Ecto neural progenitor cell (in vitro differentiated cells): ENCODE measurements around the gene EFNA5.

Source experiments
- DNase-seq: peaks from one replicate; pipeline ENCODE4 v3.0.0-alpha.2; 2018; ENCODE audit warnings: low spot score

The EFNA5 gene

DNA sequence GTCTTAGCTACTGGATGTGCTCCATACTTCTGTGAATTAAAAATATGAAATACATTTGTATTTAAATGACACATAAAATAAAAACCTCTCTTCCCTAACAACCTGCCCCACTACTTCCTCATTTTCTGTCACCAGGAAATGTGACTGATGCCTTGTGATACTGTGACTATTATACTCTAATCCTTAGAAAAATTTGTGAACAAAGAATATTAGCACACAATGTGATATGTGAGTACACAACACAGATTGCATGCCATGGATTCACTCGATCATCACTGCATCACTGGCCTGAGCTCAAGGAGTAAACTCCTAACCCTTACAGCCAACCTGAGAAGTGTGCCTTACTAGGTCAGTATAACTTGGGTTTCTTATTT is 281.0 kb downstream of the EFNA5 start:
- no peak for DNase-seq

DNA sequence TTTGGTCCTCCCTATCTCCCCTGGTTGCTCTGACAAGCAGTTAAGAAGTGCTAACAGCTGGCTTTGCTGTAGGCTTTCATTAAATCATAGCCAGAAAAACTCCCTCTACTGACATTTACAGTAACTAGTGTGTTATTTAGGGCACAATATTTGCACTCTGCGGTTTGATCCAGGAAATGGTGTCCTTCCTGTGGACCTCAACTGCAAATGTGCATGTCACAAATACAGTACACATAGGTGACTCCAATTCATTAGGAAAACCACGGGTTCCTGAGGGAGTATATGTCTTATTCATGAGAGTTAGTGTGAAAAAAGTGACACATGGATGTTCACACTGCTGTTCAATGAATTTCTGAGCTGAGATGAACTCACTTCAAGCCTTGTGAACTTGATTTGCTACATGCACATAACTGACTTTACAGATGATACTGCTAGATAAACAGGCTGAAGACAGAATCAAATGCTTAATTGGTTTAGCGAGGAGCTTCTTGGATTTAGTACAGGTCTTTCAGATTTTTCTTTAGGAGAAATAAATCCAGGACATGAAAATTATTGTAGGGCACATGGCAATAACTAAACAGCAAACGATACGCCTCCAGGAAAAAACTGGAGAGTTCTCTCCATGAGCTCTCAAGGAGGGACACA is 281.5 kb downstream of the EFNA5 start:
- DNase-seq = no peak

DNA sequence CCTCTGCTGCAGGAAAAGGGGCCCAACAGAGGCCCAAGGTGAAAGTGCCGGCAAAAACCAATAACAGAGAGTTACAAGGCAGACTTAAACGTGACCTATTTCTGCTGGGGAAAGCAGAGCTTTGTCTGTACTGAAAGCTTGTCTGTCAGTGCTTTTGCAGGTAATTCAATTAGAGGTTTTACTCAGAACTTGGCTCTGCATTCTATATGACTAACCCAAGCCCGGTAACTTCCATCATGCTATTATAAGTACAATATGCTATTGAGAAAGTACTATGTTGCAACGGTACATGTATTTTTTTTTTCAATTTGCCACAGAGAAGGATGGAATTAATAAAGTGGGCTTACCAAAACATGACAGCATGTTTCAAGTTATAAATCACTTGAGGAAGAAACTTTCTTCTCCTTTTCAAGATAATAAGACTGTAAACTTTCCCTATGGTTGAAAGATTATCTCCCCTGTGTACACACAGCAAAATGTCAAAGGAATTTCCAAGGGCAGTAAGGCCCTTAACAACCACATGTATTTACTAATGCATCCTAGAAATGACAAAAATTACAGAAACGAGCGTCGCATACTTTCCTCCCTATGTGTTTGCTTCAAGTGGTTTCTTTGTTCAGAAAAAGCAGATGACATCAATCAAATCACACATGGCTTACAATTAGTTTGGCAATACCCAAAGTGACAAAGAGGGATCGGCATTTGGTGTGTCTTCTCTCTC is 282.4 kb downstream of the EFNA5 start:
- DNase-seq = no peak

DNA sequence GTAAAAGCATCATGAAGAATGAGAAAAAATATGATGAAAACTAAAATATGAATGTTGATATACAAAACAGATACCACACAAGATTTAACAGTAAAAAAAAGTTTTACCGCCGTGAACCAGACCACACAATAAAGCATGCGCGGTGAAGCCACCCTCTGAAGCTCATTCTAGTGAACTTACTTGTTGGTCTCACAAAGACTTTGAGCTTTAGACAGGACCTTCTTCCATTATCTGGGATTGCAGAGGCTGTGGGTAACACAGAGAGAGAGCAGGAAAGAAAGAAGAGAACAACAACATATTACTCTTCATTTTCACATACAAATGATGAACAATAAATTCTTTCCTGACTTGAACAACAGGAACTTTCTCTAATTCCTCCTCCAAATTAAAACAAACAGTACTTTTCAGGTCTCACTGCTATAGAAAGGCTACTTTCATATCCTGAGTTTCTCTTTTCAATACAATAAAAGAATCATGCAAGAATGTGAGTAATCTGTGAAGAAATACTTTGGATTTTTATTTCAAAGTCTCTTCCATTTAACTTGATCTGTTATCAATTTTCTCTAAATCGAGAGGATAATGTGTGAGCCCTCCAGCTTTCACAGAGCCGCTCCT is 283.1 kb downstream of the EFNA5 start:
- no peak for DNase-seq

DNA sequence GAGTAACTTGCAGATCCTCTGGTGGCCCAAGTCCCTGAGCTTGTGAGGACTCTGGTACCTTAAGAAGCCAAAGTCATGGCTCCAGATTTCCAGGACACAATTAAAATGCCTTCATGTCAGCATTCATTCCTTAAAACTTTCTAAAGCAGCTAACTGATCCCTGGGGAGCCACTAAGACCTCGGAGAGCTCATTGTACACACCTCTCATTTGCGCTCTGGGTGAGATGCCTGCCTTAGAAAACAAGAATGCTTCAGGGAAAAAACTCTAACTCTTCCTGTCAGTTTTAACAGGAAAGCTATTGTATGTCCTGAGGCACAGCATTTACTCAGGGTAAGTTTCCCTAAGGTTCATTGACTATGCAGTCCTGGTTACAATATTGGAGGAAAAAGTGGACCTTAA is 285.0 kb downstream of the EFNA5 start:
- DNase-seq = no peak

DNA sequence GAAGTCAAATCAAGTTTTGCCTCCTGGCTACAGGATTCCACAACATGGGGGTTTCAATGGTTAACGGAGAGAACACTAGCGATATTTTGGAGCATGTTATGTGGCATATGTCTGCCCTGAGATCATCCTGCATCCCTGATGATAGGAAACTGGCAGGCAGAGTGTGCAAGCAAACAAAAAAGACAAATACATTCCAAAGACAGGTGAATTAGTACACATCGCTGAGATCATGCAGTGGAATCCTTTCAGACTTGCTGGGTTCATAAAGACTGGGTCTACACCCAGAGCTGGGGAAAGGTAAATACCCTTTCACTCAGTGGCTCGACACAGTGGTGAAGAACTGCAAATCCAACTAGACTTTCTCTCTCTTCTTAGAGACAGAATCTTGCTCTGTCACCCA is 286.5 kb downstream of the EFNA5 start:
- DNase-seq = no peak

DNA sequence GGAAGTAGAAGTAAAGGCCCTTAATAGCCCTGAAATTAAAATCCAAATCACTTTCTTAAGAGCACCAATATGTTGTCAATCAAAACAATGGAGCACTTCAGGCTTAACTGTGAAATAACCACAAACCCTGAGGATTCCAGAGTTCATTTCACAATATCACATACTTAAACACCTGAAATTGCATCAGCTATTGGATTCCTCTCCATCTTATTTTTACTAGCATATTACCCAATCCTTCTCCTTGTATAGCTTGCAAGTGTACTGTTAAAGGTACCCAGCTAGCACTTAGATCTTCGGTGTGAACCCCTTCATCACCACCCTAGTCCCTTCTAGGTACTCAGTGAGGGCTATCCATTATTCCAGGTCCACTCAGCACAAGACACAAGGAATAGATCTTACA is 287.3 kb downstream of the EFNA5 start:
- no peak for DNase-seq

DNA sequence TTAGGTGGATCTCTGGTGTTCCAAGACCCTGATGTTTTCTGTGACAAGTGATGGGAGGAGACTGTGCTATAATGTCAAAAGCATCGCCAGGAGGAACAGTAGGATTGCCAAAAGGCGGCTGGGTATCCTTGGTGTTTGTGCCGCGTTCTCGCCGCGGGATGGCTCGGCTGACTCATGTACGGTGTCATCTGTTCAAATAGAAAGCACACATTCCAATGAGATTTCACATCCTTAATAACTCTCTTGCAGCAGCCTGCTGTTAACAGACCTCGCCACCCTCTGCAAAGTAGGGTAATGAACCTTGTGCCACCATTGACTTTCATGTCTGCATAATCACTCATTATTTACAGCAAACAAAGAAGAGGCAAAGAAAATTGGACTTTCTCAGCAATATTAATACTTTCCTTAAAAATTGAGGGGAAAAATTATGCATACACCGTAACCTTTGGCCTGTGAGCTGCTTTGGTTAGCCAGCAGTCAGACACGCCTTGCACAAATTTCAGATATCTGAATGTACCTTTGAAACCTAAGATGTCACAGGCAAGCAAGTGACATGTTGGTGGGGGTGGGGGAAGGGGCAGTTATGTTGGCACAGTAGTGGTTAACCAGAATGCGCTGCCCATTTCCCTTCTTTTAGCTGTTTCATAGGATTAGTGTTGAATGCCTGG is 289.4 kb downstream of the EFNA5 start:
- no peak for DNase-seq

DNA sequence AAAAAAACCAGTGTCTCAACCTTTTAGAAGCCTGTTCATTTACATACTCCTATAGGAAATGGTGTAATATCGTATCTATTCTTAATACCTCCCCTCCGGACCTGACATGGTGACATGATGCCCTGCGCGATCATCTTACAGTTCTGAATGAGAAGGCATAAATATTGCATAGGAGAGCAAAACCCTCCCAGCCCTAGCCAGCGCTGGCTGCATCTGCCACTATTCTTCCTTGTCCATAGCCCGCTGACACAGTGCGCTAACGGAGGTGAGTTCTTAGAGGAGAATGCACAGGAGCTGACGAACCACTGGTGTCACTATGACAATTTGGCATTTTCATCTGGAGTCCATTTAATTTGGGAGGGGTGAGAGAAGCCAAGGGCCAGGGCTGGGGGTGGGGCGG is 290.1 kb downstream of the EFNA5 start:
- DNase-seq = no peak

DNA sequence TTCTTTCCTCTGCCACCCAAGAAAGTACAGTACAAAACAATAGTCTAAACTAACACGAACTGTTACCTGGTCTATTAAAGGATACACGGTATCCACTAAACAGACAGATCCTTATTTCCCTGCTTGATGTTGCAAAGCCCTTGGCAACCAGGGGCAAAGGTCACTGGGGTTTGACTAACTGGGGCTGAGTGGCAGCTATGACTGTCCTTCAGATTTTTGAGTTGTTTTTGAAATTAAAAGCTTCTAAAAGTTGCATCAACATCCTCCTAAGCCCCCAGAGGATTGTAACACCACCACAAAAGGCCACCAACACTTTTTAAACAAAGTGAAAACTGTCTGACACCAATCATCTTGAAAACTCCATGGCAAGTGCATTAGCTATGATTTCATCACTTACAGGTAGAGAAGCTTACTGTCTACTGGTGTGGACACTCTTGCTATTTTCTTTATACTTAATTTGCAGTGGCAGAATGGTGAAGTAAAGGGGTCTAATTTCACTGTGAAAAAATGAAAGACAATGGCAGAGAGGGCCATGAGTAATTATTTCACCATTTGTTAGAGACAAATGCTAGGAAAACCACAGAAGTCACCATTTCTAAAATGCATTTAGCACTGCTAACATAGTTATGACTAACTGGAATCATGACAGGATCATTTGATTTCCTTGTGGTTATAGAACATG is 292.4 kb downstream of the EFNA5 start:
- no peak for DNase-seq

DNA sequence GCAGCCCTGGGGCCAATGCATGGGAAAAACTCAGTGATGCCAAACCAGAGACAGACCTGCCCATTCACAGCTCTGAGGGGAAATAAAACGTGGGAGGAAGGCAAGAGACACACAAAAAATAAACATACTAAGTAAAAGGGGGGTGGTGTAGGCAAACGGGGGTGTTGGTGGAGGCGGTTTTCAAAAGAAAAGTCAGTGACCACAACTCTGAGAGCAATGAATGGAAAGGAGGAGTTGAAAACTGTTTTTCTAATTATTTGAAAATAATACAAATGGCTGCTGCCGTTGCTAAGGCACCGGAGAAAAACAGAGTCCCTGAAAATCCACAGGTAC is 293.5 kb downstream of the EFNA5 start:
- DNase-seq = no peak

DNA sequence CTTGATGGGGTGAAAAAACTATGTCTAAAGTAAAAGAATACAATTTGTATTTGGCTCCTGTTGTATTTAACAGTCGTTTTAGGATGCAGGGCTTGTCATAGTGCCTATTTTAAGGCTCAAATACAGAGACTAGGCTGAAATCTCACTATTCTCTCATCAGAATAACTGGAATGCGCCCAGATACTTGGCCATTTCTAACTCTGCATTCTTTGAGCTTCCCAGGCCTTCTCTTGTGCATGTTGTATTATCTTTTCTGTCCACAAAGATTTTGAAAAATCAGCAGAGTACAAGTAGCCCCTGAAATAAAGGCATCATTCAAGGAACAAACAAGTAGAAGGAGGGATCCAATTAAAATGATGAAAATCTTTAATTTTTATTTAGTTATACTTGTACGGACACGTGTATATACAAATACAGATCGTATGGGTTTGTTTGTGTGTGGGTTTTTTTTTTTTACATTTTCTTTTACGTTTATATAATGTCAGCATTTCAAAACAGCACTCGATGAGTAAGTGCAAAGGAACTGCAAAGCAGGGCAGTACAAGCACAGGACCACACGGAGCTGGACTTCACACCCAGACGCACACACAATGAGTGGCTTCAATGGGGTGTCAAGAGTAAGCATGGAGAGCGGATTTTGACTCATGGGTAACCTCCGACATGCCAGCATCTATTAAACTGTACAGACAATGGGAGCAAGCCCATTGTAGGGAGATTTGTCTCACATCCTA is 294.0 kb downstream of the EFNA5 start:
- no peak for DNase-seq

DNA sequence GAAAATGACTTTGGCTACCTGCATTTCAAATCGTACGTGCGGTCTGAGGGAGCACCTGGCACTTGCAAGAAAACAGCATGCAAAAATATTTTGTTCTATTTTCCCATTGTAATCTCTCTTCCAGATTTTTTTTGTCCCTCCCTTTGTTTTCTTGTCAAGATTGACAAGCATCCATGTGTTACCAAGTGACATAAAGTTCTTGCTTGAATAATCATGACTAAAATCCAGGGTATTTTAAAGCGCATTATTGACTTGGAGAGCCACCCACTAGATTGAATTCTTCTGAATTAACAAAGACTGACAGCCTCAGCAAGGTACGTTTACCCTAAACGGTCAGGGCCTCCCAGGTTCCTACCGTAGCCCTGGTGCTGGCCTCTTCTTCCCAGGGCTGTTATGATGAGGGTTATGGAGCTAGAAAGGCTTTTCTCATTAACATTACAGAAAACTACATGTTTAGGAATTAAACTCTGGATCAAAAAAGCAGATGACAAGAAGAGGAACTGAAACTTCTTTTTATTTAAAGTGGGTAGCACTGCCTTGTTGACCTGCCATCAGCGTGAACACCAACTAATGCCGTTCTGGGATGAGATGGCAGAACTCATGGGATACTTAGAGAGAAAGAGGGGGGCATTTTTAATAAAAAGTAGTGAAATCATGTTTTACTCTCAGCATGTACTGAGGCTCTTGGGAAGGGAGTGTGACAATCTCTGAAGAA is 297.0 kb downstream of the EFNA5 start:
- DNase-seq = no peak

DNA sequence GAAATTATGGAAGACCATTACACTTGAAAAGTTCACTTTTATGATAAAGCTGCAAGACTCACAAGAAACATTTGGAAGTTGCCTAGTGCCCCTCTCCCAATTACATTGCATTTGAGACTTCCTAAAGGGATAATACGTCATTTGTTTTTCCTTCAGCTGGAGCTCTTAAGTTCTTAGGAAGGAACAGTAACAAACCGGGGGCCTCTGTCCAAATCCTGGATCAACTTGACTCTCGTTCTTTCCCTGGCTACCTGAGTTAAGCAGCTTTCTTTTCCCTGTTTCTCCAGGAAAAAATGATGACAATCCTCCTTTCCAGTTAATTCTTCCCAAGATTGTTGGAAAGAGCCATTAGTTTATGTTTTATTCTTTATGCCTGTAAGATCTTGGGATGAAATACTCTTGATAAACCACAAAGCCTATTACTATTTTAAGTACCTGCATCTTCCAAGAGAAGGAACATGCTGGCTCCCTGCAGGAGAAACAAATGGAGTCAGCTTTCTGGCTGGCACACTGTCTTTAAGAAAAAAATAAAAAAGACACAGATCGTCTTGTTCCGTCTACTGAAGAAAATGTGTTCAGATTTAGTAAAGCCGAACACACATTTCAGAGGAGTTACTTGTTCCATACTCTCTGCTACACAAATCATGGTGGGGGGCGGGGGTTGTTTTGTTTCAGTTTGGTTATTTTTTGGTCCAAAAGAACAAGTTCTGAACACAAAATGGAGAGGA is 297.9 kb downstream of the EFNA5 start:
- no peak for DNase-seq

DNA sequence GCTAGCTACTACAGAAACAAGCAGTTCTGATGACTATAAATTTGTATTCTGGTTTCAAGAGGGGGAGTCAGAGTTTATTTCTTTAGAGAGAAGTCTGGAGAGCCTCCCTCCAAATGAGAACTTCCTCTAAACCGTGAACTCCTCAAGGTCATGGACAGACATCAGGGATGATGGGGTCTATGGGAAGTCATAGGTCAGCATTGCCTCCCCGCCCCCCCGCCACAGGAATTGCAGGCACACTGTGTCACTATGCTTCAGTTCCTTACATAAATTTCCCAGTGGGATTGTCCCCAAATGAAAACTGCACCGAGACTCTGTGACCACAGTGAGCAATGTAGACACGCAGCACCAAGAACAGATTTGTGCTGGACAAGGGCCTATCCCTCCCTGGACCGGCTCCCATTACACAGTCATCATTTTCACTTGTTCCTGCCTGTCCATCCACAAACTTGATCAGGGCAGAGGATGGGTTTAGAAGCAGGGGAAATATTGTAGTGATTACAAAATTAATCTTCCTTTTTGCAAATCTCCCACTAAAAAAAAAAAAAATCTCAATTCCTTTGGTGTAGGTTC is 300.3 kb downstream of the EFNA5 start:
- DNase-seq = no peak

DNA sequence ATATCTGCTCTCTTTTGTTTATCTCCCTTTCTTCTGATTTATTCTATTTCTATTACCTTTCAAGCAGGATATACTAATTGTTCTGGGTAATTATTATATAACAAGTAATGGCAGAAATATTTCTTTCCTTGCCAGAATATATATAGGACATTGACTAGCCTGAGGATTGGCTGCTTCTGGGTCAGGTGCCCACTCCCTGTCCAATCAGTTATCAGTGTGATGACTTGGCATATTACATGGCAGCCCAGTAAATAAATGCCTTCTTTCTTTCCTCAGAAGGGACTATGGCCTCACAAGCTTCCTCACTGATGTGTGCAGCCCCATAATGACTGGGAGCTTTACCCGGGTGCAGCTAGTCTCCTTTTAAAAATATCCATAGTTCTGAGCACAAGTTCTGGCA is 301.1 kb downstream of the EFNA5 start:
- DNase-seq = no peak

DNA sequence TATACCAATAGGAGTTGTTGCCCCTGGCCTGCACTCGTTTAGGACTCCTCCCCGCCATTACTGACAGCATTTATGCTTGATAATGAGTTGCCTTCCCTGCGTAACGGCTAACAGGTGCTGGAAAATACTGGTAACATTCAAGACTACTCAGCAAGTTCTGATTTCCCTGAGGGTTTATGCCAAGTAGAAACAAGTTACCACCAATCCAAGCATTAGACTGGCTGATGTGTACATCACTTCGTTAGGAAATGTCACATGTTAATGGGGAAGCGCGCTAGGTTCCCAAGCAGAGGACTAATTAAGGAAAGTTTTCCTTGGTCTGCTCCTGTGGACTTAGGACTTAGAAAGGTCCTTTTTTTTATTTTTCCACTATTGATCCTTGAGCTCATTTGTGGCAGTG is 302.1 kb downstream of the EFNA5 start:
- DNase-seq = no peak

DNA sequence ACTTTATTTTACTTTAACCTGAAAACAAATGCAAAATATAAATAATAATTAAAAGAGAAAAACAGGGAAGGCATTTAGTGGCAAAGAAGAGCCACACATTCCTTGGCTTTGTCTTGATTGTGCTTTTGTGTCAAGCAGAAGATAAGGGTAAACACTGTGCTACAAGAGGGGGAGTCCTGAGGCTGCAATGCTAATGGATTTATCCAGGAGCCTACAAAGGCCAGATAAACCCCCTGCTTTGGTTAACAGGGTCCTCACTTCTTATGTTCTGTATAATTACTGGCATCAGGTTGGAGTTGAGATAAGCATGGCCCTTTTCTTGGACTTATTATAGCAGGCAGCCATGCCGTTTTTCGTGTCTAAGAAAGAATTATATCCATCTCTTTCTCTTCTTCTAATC is 302.8 kb downstream of the EFNA5 start:
- DNase-seq = no peak

DNA sequence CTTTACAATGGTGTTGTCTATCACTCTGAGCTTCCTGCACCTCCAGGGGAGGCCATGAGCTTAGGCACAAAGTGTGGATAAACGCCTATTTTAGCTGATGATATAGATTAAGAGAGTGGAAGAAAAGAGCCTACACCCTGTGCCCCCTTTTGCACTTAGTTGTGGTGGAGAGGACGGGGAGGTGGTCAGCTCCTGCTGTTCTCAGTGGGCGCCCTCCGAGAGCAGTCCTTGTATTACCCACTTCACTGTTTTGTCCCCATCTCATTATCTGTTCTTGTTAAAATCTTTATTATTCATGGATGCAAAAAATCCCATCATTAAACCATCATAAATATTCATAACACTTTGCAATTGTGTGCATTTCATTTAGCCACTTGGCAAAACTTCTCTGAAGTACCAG is 303.3 kb downstream of the EFNA5 start:
- no peak for DNase-seq
